HepG2 (cell line): Measurements from ENCODE around the gene FMOD. TPM values are rescaled to one million over a fixed set of nuclear protein-coding genes. Genes with fewer than 3 reads are reported as not detected.

Experiments
- E2F1 ChIP-seq: sonication (generic); formaldehyde crosslinking; IDR thresholded peaks from 2 replicates; pipeline ENCODE4 v1.5.0; 2020; ENCODE audit warnings: missing genetic modification reagents
- KDM5A ChIP-seq: fragments of 200-600 bp; sonication (generic); IDR thresholded peaks from 2 replicates; pipeline ENCODE4 v1.7.0; 2018; ENCODE audit warnings: antibody characterized with exemption, mild to moderate bottlenecking, low read length, borderline replicate concordance
- KLF6 ChIP-seq: IDR thresholded peaks from 2 replicates; pipeline ENCODE4 v1.8.0; 2016; ENCODE audit warnings: missing biosample characterization, missing genetic modification reagents
- MXD3 ChIP-seq: IDR thresholded peaks from 2 replicates; pipeline ENCODE4 v1.6.1; 2016; ENCODE audit warnings: mild to moderate bottlenecking, missing biosample characterization, missing genetic modification reagents
- MYC ChIP-seq: sonication (generic); formaldehyde crosslinking; IDR thresholded peaks from 2 replicates; pipeline ENCODE4 v1.9.0; 2021; ENCODE audit warnings: missing genetic modification reagents, borderline replicate concordance
- MZF1 ChIP-seq: sonication (generic); formaldehyde crosslinking; IDR thresholded peaks from 2 replicates; pipeline ENCODE4 v1.8.1; 2023; ENCODE audit warnings: mild to moderate bottlenecking, missing genetic modification reagents, borderline replicate concordance
- NFE2L1 ChIP-seq: sonication (generic); formaldehyde crosslinking; IDR thresholded peaks from 2 replicates; pipeline ENCODE4 v1.4.0; 2020; ENCODE audit warnings: missing genetic modification reagents, mild to moderate bottlenecking, borderline replicate concordance
- PHF20 ChIP-seq: sonication (generic); formaldehyde crosslinking; IDR thresholded peaks from 2 replicates; pipeline ENCODE4 v1.5.0; 2020; ENCODE audit warnings: mild to moderate bottlenecking, missing genetic modification reagents
- POLR2G ChIP-seq: fragments of 200-400 bp; formaldehyde crosslinking; IDR thresholded peaks from 2 replicates; pipeline ENCODE4 v1.6.1; 2018; ENCODE audit warnings: mild to moderate bottlenecking, low read depth, low read length, moderate library complexity
- RELA ChIP-seq: sonication (generic); formaldehyde crosslinking; IDR thresholded peaks from 2 replicates; pipeline ENCODE4 v1.4.0; 2020; ENCODE audit warnings: missing genetic modification reagents
- SIN3B ChIP-seq: fragments of 150-350 bp; IDR thresholded peaks from 2 replicates; pipeline ENCODE4 v1.6.1; 2014; ENCODE audit warnings: low read length
- SMARCE1 ChIP-seq: fragments of 450-650 bp; IDR thresholded peaks from 2 replicates; pipeline ENCODE4 v1.6.1; 2017; ENCODE audit warnings: borderline replicate concordance
- TMF1 ChIP-seq: sonication (generic); formaldehyde crosslinking; IDR thresholded peaks from 2 replicates; pipeline ENCODE4 v1.8.1; 2022; ENCODE audit warnings: low read depth, missing genetic modification reagents
- ZFP90 ChIP-seq: sonication (generic); formaldehyde crosslinking; IDR thresholded peaks from 2 replicates; pipeline ENCODE4 v1.8.0; 2022; ENCODE audit warnings: missing genetic modification reagents, mild to moderate bottlenecking, inconsistent platforms, borderline replicate concordance
- ZNF230 ChIP-seq: sonication (generic); formaldehyde crosslinking; IDR thresholded peaks from 2 replicates; pipeline ENCODE4 v1.4.0; 2020; ENCODE audit warnings: mild to moderate bottlenecking, missing genetic modification reagents
- ZNF350 ChIP-seq: sonication (generic); formaldehyde crosslinking; IDR thresholded peaks from 2 replicates; pipeline ENCODE4 v1.4.0; 2020; ENCODE audit warnings: mild to moderate bottlenecking, low read depth, missing genetic modification reagents, borderline replicate concordance
- ZNF713 ChIP-seq: sonication (generic); formaldehyde crosslinking; IDR thresholded peaks from 2 replicates; pipeline ENCODE4 v1.4.0; 2020; ENCODE audit warnings: mild to moderate bottlenecking, missing genetic modification reagents
- polyA plus RNA-seq, 8 experiments: library from polyadenylated mRNA; depleted of rRNA in 3 of 8; stranded (reverse) in 7 of 8; unstranded in 1 of 8; fragments of >200 nt; fragmentation: Illumina TruSeq in 4 of 8; extraction: Trizol in 4 of 8; gene quantifications; 2 replicates each; pipeline versions ENCODE4 v1.2.1 to v1.2.3, GENCODE V29; 2011 to 2016; ENCODE audit warnings: low read depth in 4 of 8, missing spikeins in 1 of 8, mixed read lengths in 1 of 8; ENCODE audit not compliant: insufficient read depth in 1 of 8
- total RNA-seq, 5 experiments: library from RNA; depleted of rRNA; stranded (reverse); fragments of >200 nt; fragmentation: Illumina TruSeq; extraction: Trizol; gene quantifications; 2 replicates each; pipeline ENCODE4 v1.2.3, GENCODE V29; 2016; ENCODE audit warnings: low read depth in 1 of 5
- TF ChIP-seq, protein P1 (sequence below): sonication (generic); formaldehyde crosslinking; IDR thresholded peaks from 2 replicates; pipeline ENCODE4 v1.4.0; 2020; ENCODE audit warnings: missing genetic modification reagents
- TF ChIP-seq, protein P2 (sequence below): IDR thresholded peaks from 2 replicates; pipeline ENCODE4 v1.4.0; 2020; ENCODE audit warnings: mild to moderate bottlenecking, missing genetic modification reagents

The FMOD gene
- total and polyA plus RNA-seq, 2 of the 13 experiments (the other 11 are each of a cell fraction or from before 2014, with no cell fraction given): 0.08 TPM; not detected in 1

GRCh38 chr1:203305809-203306088 lies 45.2 kb downstream of the FMOD start (continued):
- TF ChIP-seq ZNF713 (CRISPR knock-in tag): no peak
- no peak for TF ChIP-seq KLF6 (CRISPR knock-in tag)
- no peak for TF ChIP-seq SMARCE1
- TF ChIP-seq MZF1 (CRISPR knock-in tag): no peak
- TF ChIP-seq MXD3 (CRISPR knock-in tag): no peak
- TF ChIP-seq MYC (CRISPR knock-in tag): peak; percentile 6; the same call in 1 of the 2 replicates
- TF ChIP-seq SIN3B: no peak
- TF ChIP-seq POLR2G: no peak
- no peak for TF ChIP-seq ZNF350 (CRISPR knock-in tag)
- 0 out of 2 replicates have a peak, but pooled peaks have one; percentile 88 for TF ChIP-seq ZFP90 (CRISPR knock-in tag)
- TF ChIP-seq, protein P1, sequence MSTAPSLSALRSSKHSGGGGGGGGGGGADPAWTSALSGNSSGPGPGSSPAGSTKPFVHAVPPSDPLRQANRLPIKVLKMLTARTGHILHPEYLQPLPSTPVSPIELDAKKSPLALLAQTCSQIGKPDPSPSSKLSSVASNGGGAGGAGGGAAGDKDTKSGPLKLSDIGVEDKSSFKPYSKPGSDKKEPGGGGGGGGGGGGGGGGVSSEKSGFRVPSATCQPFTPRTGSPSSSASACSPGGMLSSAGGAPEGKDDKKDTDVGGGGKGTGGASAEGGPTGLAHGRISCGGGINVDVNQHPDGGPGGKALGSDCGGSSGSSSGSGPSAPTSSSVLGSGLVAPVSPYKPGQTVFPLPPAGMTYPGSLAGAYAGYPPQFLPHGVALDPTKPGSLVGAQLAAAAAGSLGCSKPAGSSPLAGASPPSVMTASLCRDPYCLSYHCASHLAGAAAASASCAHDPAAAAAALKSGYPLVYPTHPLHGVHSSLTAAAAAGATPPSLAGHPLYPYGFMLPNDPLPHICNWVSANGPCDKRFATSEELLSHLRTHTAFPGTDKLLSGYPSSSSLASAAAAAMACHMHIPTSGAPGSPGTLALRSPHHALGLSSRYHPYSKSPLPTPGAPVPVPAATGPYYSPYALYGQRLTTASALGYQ (CRISPR knock-in tag): peak; percentile 14; the same call in 1 of the 2 replicates
- TF ChIP-seq KDM5A: no peak
- TF ChIP-seq, protein P2, sequence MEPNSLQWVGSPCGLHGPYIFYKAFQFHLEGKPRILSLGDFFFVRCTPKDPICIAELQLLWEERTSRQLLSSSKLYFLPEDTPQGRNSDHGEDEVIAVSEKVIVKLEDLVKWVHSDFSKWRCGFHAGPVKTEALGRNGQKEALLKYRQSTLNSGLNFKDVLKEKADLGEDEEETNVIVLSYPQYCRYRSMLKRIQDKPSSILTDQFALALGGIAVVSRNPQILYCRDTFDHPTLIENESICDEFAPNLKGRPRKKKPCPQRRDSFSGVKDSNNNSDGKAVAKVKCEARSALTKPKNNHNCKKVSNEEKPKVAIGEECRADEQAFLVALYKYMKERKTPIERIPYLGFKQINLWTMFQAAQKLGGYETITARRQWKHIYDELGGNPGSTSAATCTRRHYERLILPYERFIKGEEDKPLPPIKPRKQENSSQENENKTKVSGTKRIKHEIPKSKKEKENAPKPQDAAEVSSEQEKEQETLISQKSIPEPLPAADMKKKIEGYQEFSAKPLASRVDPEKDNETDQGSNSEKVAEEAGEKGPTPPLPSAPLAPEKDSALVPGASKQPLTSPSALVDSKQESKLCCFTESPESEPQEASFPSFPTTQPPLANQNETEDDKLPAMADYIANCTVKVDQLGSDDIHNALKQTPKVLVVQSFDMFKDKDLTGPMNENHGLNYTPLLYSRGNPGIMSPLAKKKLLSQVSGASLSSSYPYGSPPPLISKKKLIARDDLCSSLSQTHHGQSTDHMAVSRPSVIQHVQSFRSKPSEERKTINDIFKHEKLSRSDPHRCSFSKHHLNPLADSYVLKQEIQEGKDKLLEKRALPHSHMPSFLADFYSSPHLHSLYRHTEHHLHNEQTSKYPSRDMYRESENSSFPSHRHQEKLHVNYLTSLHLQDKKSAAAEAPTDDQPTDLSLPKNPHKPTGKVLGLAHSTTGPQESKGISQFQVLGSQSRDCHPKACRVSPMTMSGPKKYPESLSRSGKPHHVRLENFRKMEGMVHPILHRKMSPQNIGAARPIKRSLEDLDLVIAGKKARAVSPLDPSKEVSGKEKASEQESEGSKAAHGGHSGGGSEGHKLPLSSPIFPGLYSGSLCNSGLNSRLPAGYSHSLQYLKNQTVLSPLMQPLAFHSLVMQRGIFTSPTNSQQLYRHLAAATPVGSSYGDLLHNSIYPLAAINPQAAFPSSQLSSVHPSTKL (CRISPR knock-in tag): no peak
- no peak for TF ChIP-seq ZNF230 (CRISPR knock-in tag)
- no peak for TF ChIP-seq E2F1 (CRISPR knock-in tag)
- no peak for TF ChIP-seq PHF20 (CRISPR knock-in tag)
- no peak for TF ChIP-seq RELA (CRISPR knock-in tag)
- no peak for TF ChIP-seq NFE2L1
- TF ChIP-seq TMF1 (CRISPR knock-in tag): 0 out of 2 replicates have a peak, but pooled peaks have one; percentile 13
